Astrocyte (in vitro differentiated cells and primary cell): Measurements from ENCODE around the gene PLXNA3. TPM values are rescaled to one million over a fixed set of nuclear protein-coding genes. Genes with fewer than 3 reads are reported as not detected.

Source experiments
- DNase-seq: peaks from one replicate; pipeline ENCODE4 v3.0.0-alpha.2; 2010; ENCODE audit warnings: low read depth
- FAIRE-seq: peaks from 2 replicates; lab custom pipeline; 2011; peaks lifted over from hg19 to GRCh38; lab: Jason Lieb, UNC
- H2AFZ ChIP-seq: 2 replicates; pipeline ENCODE4 v1.6.0; 2012; ENCODE audit warnings: low read depth, low read length, inconsistent platforms
- H3K27ac ChIP-seq: 2 replicates; pipeline ENCODE4 v1.5.1; 2011; ENCODE audit warnings: low read depth, low read length, inconsistent platforms
- H3K27me3 ChIP-seq: 2 replicates; pipeline ENCODE4 v1.6.0; 2011; ENCODE audit warnings: low read length, inconsistent platforms; ENCODE audit not compliant: insufficient read depth
- H3K36me3 ChIP-seq: 2 replicates; pipeline ENCODE4 v1.5.1; 2011; ENCODE audit warnings: low read length, inconsistent platforms; ENCODE audit not compliant: insufficient read depth
- H3K4me1 ChIP-seq: 2 replicates; pipeline ENCODE4 v1.5.1; 2011; ENCODE audit warnings: low read length, inconsistent platforms; ENCODE audit not compliant: insufficient read depth
- H3K4me2 ChIP-seq: 2 replicates; pipeline ENCODE4 v1.6.0; 2012; ENCODE audit warnings: low read length, inconsistent platforms
- H3K4me3 ChIP-seq: 2 replicates; pipeline ENCODE4 v1.5.1; 2011; ENCODE audit warnings: low read depth, mild to moderate bottlenecking, low read length, inconsistent platforms; ENCODE audit not compliant: insufficient read depth
- H3K79me2 ChIP-seq: 2 replicates; pipeline ENCODE4 v1.6.0; 2012; ENCODE audit warnings: mild to moderate bottlenecking, low read length, inconsistent platforms; ENCODE audit not compliant: insufficient read depth
- H3K9ac ChIP-seq: 2 replicates; pipeline ENCODE4 v1.6.0; 2012; ENCODE audit warnings: mild to moderate bottlenecking, low read length, inconsistent platforms
- H3K9me3 ChIP-seq: 2 replicates; pipeline ENCODE4 v1.5.1; 2012; ENCODE audit warnings: low read depth, mild to moderate bottlenecking, low read length, inconsistent platforms; ENCODE audit not compliant: insufficient read depth
- H4K20me1 ChIP-seq: 2 replicates; pipeline ENCODE4 v1.6.0; 2012; ENCODE audit warnings: low read length, inconsistent platforms; ENCODE audit not compliant: insufficient read depth
- H3K27ac Mint-ChIP-seq: one replicate; pipeline ENCODE4 v1.8.0; 2021; ENCODE audit warnings: mild to moderate bottlenecking, mixed read lengths; ENCODE audit not compliant: unreplicated experiment
- H3K27me3 Mint-ChIP-seq: one replicate; pipeline ENCODE4 v1.8.0; 2021; ENCODE audit warnings: low read depth, mixed read lengths; ENCODE audit not compliant: unreplicated experiment
- H3K36me3 Mint-ChIP-seq: one replicate; pipeline ENCODE4 v1.8.0; 2021; ENCODE audit warnings: low read depth, mixed read lengths; ENCODE audit not compliant: unreplicated experiment
- H3K4me1 Mint-ChIP-seq: one replicate; pipeline ENCODE4 v1.8.0; 2021; ENCODE audit warnings: low read depth, mixed read lengths; ENCODE audit not compliant: unreplicated experiment
- H3K4me3 Mint-ChIP-seq: one replicate; pipeline ENCODE4 v1.8.0; 2021; ENCODE audit warnings: mild to moderate bottlenecking, moderate library complexity, mixed read lengths; ENCODE audit not compliant: unreplicated experiment
- H3K9me3 Mint-ChIP-seq: one replicate; pipeline ENCODE4 v1.8.0; 2021; ENCODE audit warnings: mild to moderate bottlenecking, mixed read lengths; ENCODE audit not compliant: unreplicated experiment
- EZH2 ChIP-seq: IDR thresholded peaks from 2 replicates; pipeline ENCODE4 v1.6.1; 2012; ENCODE audit warnings: mild to moderate bottlenecking, low read length, inconsistent platforms; ENCODE audit not compliant: insufficient read depth
- total RNA-seq: library from RNA; stranded (reverse); gene quantifications from 2 replicates; pipeline ENCODE4 v1.2.1, GENCODE V29; 2021
- TF ChIP-seq, protein P1 (sequence below): IDR thresholded peaks from 2 replicates; pipeline ENCODE4 v1.5.1; 2011; ENCODE audit warnings: low read depth, mild to moderate bottlenecking, inconsistent platforms, low read length, moderate library complexity; ENCODE audit not compliant: insufficient read depth

PLXNA3 gene
- total RNA-seq, 1 donor from 2014 or later = 117 TPM

DNA sequence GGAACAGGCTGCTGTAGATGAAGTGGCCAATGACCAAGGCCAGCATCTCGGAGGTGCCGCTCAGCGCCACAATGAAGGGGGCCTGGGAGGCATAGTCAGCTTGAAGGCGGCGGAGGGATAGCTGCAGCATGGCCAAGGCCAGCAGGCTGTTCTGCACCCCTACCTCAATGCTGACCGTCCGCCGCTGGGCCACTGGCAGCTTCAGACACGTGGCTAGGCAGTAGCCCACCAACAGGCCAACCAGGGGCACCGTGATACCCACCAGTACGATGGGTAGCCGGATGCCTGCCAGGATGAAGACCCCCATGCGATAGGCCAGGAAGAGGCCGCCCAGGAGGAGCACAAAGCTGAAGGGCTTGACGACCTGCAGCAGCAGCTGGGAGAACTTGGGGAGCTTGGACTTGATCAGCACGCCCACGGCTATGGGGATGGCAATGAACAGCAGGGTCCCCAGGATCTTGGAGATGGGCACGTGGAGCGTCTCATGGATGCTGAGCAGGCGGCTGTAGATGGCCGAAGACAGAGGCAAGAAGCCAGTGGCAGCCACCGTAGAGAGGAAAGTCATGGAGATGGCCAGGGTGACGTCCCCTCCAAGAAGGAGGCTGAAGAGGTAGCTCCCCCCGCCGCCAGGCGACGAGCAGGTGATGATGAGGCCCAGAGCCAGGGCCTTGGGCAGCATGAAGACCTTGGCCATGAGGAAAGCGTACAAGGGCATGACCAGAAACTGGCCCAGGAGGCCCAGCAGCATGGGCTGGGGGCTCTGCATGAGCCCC lies 29.6 kb downstream of the PLXNA3 start:
- peak overlapping the region; percentile 27 for H3K4me3 Mint-ChIP-seq
- TF ChIP-seq EZH2 = no peak
- TF ChIP-seq, protein P1, sequence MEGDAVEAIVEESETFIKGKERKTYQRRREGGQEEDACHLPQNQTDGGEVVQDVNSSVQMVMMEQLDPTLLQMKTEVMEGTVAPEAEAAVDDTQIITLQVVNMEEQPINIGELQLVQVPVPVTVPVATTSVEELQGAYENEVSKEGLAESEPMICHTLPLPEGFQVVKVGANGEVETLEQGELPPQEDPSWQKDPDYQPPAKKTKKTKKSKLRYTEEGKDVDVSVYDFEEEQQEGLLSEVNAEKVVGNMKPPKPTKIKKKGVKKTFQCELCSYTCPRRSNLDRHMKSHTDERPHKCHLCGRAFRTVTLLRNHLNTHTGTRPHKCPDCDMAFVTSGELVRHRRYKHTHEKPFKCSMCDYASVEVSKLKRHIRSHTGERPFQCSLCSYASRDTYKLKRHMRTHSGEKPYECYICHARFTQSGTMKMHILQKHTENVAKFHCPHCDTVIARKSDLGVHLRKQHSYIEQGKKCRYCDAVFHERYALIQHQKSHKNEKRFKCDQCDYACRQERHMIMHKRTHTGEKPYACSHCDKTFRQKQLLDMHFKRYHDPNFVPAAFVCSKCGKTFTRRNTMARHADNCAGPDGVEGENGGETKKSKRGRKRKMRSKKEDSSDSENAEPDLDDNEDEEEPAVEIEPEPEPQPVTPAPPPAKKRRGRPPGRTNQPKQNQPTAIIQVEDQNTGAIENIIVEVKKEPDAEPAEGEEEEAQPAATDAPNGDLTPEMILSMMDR = no peak

GRCh38 chrX:154488336-154489075 lies 30.4 kb downstream of the PLXNA3 start:
- FAIRE-seq (no peak), DNase-seq (no peak)
- Mint-ChIP-seq H3K9me3 (no peaks in the 10 kb centered on the region), H3K27ac (no peak overlapping the region), H3K4me3 (peak overlapping the region; percentile 27), H3K36me3 (no peaks in the 10 kb centered on the region), H3K27me3 (peaks cover 2% of the 10 kb centered on the region), H3K4me1 (no peaks in the 10 kb centered on the region)
- Histone ChIP-seq H3K9me3 (no peaks in the 10 kb centered on the region), H3K36me3 (no peaks in the 10 kb centered on the region), H3K4me3 (no peak overlapping the region), H3K9ac (no peak overlapping the region), H3K27me3 (no peaks in the 10 kb centered on the region), H3K4me1 (peaks cover 18% of the 10 kb centered on the region), H3K4me2 (peak overlapping the region; percentile 87), H2AFZ (no peak overlapping the region), H4K20me1 (no peaks in the 10 kb centered on the region), H3K27ac (no peak overlapping the region), H3K79me2 (peaks cover 34% of the 10 kb centered on the region)
- TF ChIP-seq EZH2 = no peak
- TF ChIP-seq, protein P1 = no peak

More for the DNA sequence above, 29.6 kb downstream of the PLXNA3 start:
- H3K9me3 Mint-ChIP-seq = no peaks in the 10 kb centered on the region
- Histone ChIP-seq H3K27ac (no peak overlapping the region), H3K4me3 (no peak overlapping the region), H3K9ac (no peak overlapping the region), H2AFZ (no peak overlapping the region), H3K27me3 (no peaks in the 10 kb centered on the region), H3K4me1 (peaks cover 18% of the 10 kb centered on the region), H3K36me3 (no peaks in the 10 kb centered on the region), H4K20me1 (no peaks in the 10 kb centered on the region), H3K4me2 (no peak overlapping the region), H3K9me3 (no peaks in the 10 kb centered on the region), H3K79me2 (peaks cover 34% of the 10 kb centered on the region)
- no peak for DNase-seq
- no peaks in the 10 kb centered on the region for H3K36me3 Mint-ChIP-seq
- no peak for FAIRE-seq
- no peaks in the 10 kb centered on the region for H3K4me1 Mint-ChIP-seq
- H3K27ac Mint-ChIP-seq = peak overlapping the region; percentile 62
- H3K27me3 Mint-ChIP-seq = peaks cover under 1% of the 10 kb centered on the region
